ENCODE data around the gene EBPL. TPM values are rescaled to one million over a fixed set of nuclear protein-coding genes. Genes with fewer than 3 reads are reported as not detected.

Gene EBPL
- total RNA-seq, result 20.0 and 22.4 TPM in 2 replicates

- Mint-ChIP-seq H3K4me1 (peaks cover 27% of the 10 kb centered on the region), H3K9me3 (no peaks in the 10 kb centered on the region), H3K36me3 (ENCODE audit: low read depth) (peaks cover 13% of the 10 kb centered on the region), H3K27me3 (no peaks in the 10 kb centered on the region), H3K27ac (peak within 1 kb of the TSS; percentile 79), H3K4me3 (peak within 1 kb of the TSS; percentile 89)
- POLR2A ChIA-PET, result interaction anchor here (0.6 to 2.7 kb wide), 8 partner anchors 12 to 247 kb away, joined by 3 to 23 read pairs (median 6); partner anchors contain the start of genes ARL11, CAB39L, KPNA3 and PHF11
- intact Hi-C loops (cut with micrococcal nuclease), result loop anchor here (1.0 to 5.0 kb wide), 5 partner anchors 54 to 246 kb away; partner anchors contain the start of genes CAB39L, SETDB2 and SPRYD7
- CTCF ChIA-PET, result interaction anchor here (1.0 to 1.3 kb wide), 2 partner anchors 100 to 102 kb away, joined by 3 read pairs; partner anchors contain the start of gene KPNA3
- peak; percentile 85 for DNase-seq
- TF ChIP-seq, protein P1, sequence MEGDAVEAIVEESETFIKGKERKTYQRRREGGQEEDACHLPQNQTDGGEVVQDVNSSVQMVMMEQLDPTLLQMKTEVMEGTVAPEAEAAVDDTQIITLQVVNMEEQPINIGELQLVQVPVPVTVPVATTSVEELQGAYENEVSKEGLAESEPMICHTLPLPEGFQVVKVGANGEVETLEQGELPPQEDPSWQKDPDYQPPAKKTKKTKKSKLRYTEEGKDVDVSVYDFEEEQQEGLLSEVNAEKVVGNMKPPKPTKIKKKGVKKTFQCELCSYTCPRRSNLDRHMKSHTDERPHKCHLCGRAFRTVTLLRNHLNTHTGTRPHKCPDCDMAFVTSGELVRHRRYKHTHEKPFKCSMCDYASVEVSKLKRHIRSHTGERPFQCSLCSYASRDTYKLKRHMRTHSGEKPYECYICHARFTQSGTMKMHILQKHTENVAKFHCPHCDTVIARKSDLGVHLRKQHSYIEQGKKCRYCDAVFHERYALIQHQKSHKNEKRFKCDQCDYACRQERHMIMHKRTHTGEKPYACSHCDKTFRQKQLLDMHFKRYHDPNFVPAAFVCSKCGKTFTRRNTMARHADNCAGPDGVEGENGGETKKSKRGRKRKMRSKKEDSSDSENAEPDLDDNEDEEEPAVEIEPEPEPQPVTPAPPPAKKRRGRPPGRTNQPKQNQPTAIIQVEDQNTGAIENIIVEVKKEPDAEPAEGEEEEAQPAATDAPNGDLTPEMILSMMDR (IDR thresholded peaks at IDR 0.05), result no peak
- peak; percentile 96 for ATAC-seq (ENCODE audit: low read depth)
Measured at GRCh38 chr13:49690995-49691784, at the start of gene EBPL. EBPL (minus strand) TSS chr13:49691486; CDS start chr13:49691424, 62 bp downstream.

DNA sequence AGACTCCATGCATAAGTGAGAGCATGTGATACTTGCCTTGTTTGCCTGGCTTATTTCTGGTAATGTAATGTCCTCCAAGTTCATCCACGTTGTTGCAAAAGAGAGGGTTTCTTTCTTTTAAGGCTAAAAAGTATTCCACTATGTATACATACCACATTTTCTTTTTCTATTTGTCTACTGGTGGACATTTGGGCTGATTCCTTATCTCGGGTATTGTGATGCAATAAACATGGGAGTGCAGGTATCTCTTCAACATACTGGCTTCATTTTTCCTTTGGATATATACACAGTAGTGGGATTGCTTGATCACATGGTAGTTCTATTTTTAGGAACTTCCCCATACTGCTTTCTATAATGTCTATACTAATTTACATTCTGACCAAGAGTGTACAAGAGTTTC, 49.6 kb upstream of the EBPL start:
- DNase-seq (no peak), ATAC-seq (ENCODE audit: low read depth) (no peak)
- Mint-ChIP-seq H3K27ac (no peak overlapping the region), H3K4me3 (no peak overlapping the region), H3K27me3 (no peaks in the 10 kb centered on the region), H3K36me3 (ENCODE audit: low read depth) (peaks cover 49% of the 10 kb centered on the region), H3K4me1 (peaks cover 8% of the 10 kb centered on the region), H3K9me3 (no peaks in the 10 kb centered on the region)
- intact Hi-C loops (cut with micrococcal nuclease), result no loop called here
- ChIA-PET CTCF (no interaction called here), POLR2A (no interaction called here)
- TF ChIP-seq, protein P1 (IDR thresholded peaks at IDR 0.05), result no peak

- intact Hi-C loops (cut with micrococcal nuclease), result no loop called here
- Mint-ChIP-seq H3K36me3 (ENCODE audit: low read depth) (peaks cover 40% of the 10 kb centered on the region), H3K4me3 (no peak overlapping the region), H3K27ac (no peak overlapping the region), H3K4me1 (peaks cover 8% of the 10 kb centered on the region), H3K9me3 (no peaks in the 10 kb centered on the region), H3K27me3 (no peaks in the 10 kb centered on the region)
- DNase-seq (no peak), ATAC-seq (ENCODE audit: low read depth) (no peak)
- TF ChIP-seq, protein P1 (IDR thresholded peaks at IDR 0.05), result no peak
- ChIA-PET CTCF (no interaction called here), POLR2A (no interaction called here)
Measured at GRCh38 chr13:49739498-49740187, 48.4 kb upstream of the EBPL start.

DNA sequence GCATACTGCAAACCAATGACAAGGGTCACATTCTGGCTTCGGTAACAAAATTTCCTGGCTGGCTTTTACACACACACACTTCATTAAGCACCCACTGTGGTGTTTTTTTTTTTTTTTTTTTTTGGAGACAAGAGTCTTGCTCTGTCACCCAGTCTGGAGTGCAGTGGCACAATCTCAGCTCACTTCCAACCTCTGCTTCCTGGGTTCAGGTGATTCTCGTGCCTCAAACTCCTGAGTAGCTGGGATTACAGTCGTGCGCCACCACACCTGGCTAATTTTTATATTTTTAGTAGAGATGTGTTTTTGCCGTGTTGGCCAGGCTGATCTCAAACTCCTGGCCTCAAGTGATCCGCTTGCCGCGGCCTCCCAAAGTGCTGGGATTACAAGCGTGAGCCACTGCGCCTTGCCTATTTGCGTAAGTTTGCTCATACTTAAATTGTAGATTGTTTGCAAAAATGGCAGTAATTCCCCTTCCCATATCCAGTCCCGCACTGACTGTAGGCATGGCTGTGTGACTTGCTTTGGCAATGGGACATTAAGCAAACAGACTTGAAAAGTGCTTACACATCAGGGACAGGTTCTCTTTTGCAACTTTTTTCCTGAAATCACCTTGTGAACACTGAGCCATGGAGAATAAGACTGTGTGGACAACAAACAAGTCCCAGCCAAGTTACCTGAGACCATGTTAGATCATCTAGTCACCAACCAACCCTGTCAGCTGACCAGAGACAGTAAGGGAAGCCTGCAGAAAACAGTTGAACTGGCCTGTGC, 42.1 kb upstream of the EBPL start:
- intact Hi-C loops (cut with micrococcal nuclease), result no loop called here
- H3K27me3 Mint-ChIP-seq, result no peaks in the 10 kb centered on the region
- ATAC-seq (ENCODE audit: low read depth) (no peak), DNase-seq (no peak)
- no peaks in the 10 kb centered on the region for H3K4me1 Mint-ChIP-seq
- ChIA-PET POLR2A (interaction anchor here (0.6 kb wide), 1 partner anchor 1588 kb away, joined by 4 read pairs; no protein-coding TSS in a partner anchor), CTCF (no interaction called here)
- H3K4me3 Mint-ChIP-seq, result no peak overlapping the region
- H3K36me3 Mint-ChIP-seq (ENCODE audit: low read depth), result peaks cover 26% of the 10 kb centered on the region
- H3K9me3 Mint-ChIP-seq, result no peaks in the 10 kb centered on the region
- TF ChIP-seq, protein P1 (IDR thresholded peaks at IDR 0.05), result no peak
- no peak overlapping the region for H3K27ac Mint-ChIP-seq

Data from activated B cell treated with CpG ODN at 0.5 μM for 24 hours (primary cell).